GM18508 (cell line): ENCODE data around the gene MGAT2.
A peak's percentile ranks its signal among the peaks of the same experiment; 100 is the strongest.
"Not testable (repeated sequence)": the region's sequence is repeated elsewhere in the genome, so short reads cannot be mapped to it uniquely, and the experiment has no call there.

ENCODE experiments used
- ATAC-seq: cut with Tn5 transposase; IDR thresholded peaks from one replicate; pipeline ENCODE4 v1.9.1; 2021; ENCODE audit warnings: moderate number of reproducible peaks; ENCODE audit not compliant: insufficient read depth, unreplicated experiment

MGAT2 gene

DNA sequence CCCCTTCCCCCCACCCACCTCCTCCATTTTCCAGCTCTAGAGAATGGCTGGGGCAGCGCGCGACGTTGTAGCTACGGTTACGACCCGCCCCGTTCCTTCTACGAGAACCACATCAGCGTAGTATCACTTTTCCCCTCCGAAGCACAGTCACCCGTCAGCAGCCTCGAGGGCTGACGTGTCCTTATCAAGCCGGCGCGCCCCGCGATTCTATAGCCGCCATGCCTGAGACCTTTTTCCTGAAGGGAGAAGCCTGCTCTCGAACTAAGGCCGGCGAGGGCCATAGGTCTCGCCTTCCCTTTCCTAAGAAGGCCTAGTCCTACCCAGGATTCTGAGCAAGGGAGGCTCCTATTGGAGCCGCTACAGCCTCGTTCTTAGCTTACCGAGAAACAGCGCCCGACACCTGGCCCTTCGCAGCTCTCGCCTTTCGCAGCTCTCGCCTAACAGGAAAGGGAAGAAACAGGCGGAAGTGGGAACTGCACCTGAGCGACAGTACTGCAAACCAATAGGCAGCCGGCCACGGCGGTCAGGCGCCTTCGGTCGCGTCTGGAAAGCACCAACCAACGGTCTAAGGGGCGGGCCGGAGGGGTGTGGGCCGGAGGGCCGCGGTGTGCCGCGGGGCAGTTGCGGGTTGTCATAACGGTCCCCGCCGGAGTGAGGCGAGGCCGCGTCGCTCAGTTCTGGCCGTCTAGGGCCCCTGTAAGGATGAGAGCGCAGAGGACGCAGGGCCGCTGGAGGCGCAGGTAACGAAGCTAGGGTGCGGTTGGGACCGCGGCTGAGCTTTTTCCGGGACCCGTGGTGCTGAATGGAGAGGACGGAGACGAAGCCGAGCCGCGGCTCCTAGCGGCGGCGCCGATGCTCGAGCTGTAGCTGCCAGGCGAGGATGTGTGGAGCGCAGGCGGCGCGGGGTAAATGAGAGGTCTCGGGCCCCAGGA is at the start of gene MGAT2, which contains the start of gene RPL36AL:
Gene MGAT2, plus strand, starts transcription at position 618 of the 932 bp plus-strand sequence. CDS start 470 bp downstream, outside the sequence.
Gene RPL36AL, minus strand, starts transcription at position 445 of the 932 bp plus-strand sequence. CDS start 1,522 bp downstream, outside the sequence.
- peak; percentile 84 for ATAC-seq

DNA sequence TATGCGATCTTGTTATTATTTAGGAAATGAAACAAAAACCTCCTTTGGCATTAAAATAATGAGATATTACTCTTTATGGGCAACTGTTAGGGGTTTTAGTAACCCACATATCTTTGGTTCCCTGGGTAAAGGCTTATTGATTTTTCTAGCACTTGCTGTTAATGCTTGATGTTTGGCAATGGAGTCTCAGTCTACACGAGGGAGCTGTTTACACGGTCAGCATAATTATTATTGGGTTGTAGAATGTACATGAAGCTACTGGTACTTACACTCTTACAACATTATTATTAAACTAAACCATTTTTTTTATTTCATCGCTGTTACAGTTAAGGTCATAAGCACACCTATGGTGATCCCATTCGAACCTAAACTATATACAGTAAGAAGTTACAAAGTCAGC is 46.6 kb upstream of the MGAT2 start:
- ATAC-seq: no peak

DNA sequence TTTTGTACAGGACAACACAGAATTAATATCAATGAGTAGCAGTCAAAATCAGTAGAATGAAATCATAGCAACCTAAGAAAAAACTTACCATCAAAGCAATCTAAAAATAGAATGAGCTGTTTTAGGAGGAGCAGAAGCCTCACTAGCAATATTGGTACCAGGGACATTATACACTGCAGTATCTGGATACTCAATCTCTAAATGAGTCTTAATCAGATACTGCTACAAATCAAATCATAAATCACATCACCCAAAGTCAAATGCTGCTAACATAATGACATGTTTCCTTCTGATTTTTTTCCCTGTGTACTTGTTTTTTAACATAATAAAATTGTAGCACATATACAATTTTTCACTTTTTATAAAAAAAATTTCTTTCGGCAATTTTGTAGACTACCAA is 42.5 kb upstream of the MGAT2 start:
- ATAC-seq: no peak

DNA sequence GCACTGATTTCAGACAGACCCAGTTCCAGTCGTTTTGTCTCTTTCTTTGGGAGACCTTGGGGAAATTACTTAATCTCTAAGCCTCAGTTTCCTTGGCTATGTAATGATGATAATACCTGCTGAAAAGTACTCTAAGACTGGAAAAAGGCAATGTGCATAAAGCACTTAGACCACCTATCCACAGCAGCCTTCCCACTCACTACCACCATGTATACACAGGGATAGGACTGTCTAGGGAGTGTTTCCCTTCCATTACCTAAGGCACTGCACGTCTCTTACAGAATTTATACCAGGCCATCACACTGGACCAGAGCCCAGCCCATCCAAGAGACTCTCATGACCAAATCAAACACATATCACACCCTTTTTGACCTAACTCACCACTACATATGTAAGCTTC is 40.8 kb upstream of the MGAT2 start:
- ATAC-seq: no peak

DNA sequence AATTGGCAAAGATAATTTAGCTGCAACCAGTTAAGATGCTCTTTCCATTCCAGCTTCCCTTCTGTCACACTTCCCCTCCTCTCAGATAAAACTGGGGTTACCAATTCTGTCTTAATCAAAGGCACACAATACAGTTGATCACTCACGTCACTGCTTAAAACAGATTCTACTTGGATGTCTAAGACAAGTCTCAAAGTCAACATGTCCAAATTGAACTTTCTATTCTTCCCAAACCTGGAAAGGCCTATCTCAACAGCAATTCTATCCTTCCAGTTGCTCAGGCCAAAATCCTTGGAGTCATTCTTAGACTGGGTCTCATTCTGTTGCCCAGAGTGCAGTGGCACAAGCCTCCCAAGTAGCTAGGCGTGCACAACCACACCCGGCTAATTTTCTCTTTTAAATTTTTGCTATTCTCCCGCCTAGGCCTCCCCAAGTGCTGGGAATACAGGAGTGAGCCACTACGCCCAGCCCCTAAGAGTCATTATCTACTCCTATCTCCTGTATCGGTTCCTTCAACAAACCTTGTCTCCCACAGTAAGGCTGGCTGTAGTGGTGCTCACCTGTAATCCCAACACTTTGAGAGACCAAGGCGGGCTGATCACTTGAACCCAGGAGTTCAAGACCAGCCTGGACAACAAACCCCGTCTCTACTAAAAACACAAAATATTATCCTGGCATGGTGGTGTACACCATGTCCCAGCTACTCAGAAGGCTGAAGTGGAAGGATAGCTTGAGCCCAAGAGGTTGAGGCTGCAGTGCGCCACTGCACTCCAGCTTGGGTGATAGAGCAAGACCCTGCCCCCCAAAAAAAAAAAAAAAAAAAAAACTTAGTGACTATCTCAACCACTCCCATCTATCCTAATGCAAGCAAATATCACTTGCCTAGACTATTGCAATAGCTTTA is 39.1 kb upstream of the MGAT2 start:
- no peak for ATAC-seq

DNA sequence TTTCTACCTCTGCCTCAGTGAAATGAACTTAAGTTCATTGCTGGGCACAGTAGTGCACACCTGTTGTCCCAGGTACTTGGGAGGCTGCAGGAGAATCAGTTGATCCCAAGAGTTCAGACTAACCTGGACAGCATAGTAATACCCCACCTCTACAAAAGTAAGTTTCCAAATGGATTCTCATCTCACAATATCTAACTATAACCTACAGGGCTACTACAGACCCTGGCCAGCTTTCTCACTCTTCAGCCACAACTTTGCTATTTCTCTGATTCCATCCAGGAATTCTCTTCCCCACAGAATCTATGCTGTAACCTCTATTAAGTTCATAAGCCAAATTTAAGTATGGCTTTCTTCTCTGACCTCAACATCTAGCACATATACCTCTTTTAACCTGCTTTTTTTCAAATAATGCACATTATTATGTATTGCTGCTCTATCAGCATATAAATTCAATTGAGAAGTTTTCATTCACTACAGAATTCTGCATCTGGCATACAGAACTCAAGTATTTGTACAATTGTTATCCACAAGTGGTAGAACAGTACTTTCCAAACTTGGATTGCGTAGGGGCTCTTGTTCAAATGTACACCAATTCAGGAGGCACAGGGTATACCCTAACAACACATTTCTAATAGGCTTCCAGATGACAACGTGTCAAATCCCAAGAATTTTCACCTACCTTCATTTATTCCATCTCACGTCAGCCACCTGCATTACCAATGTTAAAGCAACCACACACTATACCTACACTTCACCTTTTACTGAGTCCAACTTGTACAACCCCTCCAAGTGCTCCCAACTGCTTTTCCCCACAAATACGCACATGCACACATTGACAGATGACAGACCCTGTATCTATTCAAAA is 38.3 kb upstream of the MGAT2 start:
- no peak for ATAC-seq

DNA sequence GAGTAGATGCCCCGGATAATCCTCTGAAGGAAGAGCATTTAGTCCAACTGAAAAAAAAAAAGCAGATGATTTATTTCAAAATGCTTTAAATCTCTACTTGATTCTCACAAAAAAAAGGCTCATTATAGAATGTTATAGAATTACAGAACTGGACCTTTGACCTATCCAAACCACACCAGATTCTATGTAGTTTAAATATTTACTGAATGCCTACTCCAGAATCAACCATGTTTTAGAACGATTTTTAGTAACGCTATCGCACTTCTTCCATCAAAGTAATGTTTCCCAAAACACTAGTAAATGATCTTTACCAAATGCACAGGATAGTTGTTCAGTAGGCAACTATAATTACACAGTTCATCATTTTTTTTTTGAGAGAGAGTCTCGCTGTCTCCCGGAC is 37.0 kb upstream of the MGAT2 start:
- no peak for ATAC-seq

DNA sequence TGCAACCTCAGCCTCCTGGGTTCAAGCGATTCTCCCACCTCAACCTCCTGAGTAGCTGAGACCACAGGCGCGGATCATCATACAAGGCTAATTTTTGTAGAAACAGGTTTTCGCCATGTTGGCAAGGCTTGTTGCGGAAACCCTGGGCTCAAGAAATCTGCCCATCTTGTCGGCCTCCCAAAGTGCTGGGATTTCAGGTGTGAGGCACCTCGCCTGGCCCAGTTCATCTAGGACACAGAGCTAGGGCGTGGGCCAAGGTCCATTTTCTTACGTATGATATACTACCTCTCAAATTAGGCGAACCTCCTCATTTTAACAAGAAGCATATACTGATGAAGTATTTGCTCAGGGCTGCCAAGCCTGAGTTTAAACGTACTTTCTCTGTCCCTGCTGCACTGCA is 36.5 kb upstream of the MGAT2 start:
- no peak for ATAC-seq

DNA sequence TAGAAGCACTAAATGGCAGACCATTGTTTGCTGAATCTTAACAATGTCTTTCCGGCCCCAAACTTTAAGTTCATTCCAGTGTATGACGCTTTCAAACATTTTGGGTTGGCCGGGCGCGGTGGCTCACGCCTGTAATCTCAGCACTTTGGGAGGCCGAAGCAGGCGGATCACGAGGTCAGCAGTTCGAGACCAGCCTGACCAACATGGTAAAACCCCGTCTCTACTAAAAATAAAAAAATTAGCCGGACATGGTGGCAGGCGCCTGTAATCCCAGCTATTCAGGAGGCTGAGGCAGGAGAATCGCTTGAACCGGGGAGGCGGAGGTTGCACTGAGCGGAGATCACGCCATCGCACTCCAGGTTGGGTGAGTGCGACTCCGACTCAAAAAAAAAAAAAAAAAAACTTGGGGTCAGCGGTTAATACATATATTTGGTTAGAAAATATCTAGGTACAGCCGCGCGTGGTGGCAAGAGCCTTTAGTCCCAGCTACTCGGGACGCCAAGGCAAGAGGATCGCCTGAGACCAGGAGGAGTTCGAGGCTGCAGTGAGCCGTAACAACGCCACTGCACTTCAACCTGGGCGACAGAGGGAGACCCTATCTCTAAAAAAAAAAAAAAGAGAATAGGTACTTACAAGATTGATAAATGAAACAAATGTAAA is 35.5 kb upstream of the MGAT2 start:
- ATAC-seq: not testable (repeated sequence)

- ATAC-seq: peak; percentile 80
These were observed 34.6 kb upstream of the MGAT2 start, which contains the start of gene RPS29 for GRCh38 chr14:49585803-49586672. RPS29 (minus strand) TSS chr14:49586380; CDS start chr14:49586346, 34 bp downstream.

DNA sequence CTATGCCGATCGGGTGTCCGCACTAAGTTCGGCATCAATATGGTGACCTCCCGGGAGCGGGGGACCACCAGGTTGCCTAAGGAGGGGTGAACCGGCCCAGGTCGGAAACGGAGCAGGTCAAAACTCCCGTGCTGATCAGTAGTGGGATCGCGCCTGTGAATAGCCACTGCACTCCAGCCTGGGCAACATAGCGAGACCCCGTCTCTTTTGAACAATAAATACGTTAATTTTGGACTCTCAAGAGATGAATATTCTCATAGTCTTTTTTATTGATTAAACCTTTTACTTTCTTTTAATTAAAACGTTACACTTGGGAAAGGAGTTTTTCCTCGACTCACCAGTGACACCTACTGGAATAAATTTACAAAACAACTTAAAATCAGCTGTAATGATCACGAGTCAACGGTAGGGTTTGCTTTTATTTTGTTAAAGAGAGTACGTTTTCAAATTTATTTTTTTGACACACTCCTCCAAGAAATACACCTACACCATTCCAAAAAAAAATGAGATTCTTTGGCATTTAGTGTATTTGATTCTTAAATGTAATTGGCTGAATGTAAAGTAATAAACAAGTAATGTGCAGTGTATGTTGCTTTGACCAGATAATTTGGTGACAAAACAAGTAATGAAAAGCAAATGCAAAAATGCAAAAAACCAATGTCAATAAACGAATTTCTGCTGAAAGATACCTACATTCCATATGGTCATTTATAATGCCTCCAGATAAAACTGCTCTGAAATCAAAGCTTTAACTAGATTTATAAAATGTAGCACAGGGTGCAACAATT is 33.7 kb upstream of the MGAT2 start:
- peak; percentile 27 for ATAC-seq

- no peak for ATAC-seq
These were observed 31.2 kb upstream of the MGAT2 start for GRCh38 chr14:49589387-49589786.

- ATAC-seq: no peak
These were observed 27.6 kb upstream of the MGAT2 start for GRCh38 chr14:49593016-49593415.

GRCh38 chr14:49594347-49595091 is 26.1 kb upstream of the MGAT2 start:
- no peak for ATAC-seq

GRCh38 chr14:49598189-49598484 is 22.5 kb upstream of the MGAT2 start:
- ATAC-seq: no peak

DNA sequence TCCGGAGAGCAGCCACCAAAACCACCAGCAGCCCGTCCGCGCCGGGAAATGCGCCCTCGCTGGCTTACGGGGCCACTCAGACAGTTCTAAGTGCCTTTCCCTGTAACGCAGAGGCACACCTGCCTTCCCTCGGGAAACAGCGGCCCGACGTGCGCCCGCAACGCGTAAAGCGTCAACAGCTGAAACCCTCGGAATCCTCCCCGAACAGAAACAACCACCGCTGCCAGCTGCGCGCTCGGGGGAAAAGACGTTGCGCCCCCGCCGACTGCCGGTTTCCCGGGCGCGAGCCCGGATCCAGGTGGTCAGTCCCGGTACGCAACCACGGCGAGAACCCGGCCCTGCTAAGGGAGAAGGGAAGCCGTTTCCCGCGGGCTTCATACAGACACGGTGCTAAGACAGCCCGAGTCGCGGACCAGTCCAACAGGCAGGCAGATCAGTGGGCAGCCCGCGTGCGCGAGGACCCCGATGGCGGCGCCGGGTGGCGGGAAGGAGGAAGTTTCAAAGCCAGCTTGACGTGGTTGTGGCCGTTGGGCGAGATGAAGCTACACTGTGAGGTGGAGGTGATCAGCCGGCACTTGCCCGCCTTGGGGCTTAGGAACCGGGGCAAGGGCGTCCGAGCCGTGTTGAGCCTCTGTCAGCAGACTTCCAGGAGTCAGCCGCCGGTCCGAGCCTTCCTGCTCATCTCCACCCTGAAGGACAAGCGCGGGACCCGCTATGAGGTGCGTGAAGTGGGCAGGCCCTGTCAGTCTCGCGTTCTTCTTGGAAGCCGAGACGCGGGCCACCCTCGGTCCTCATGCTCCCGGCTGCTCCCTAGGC is 21.9 kb upstream of the MGAT2 start, which contains the start of gene LRR1:
Gene LRR1, plus strand, starts transcription at position 456 of the 816 bp plus-strand sequence. Its CDS starts 81 bp downstream, at position 537.
- ATAC-seq: peak; percentile 32
